Measurements from ENCODE around the gene SLC49A4.

The SLC49A4 gene

GRCh38 chr3:122911901-122912300 is 117.0 kb downstream of the SLC49A4 start:
- no peak overlapping the region for H3K9ac ChIP-seq (ENCODE audit: insufficient read length)
- no peaks in the 10 kb centered on the region for H3K9me3 ChIP-seq (ENCODE audit: low read depth, low read length)
- TF ChIP-seq FOXP2 (optimal IDR thresholded peaks at IDR 0.05; ENCODE audit: control extremely low read depth, extremely low read length, insufficient read depth) = no peak
- no peak for TF ChIP-seq POLR2AphosphoS5 (IDR thresholded peaks at IDR 0.05; ENCODE audit: borderline replicate concordance, low read depth, low read length)
- no peak for TF ChIP-seq EZH2 (IDR thresholded peaks at IDR 0.05)
- DNase-seq (ENCODE audit: low read depth, low spot score) = no peak
- no peak overlapping the region for H3K27ac ChIP-seq
- H3K36me3 ChIP-seq (ENCODE audit: insufficient read depth, low read length) = peaks cover 86% of the 10 kb centered on the region
- H3K4me3 ChIP-seq = no peak overlapping the region

- DNase-seq (ENCODE audit: low read depth, low spot score) = no peak
- H3K4me3 ChIP-seq = no peak overlapping the region
- no peak overlapping the region for H3K27ac ChIP-seq
- no peak overlapping the region for H3K9ac ChIP-seq (ENCODE audit: insufficient read length)
- H3K36me3 ChIP-seq (ENCODE audit: insufficient read depth, low read length) = peaks cover 89% of the 10 kb centered on the region
- TF ChIP-seq POLR2AphosphoS5 (IDR thresholded peaks at IDR 0.05; ENCODE audit: borderline replicate concordance, low read depth, low read length) (no peak), FOXP2 (optimal IDR thresholded peaks at IDR 0.05; ENCODE audit: control extremely low read depth, extremely low read length, insufficient read depth) (no peak), EZH2 (IDR thresholded peaks at IDR 0.05) (no peak)
- no peaks in the 10 kb centered on the region for H3K9me3 ChIP-seq (ENCODE audit: low read depth, low read length)
These were observed 118.1 kb downstream of the SLC49A4 start for GRCh38 chr3:122912772-122913538.

- Histone ChIP-seq H3K4me3 (no peak overlapping the region), H3K27ac (no peak overlapping the region), H3K9ac (ENCODE audit: insufficient read length) (no peak overlapping the region), H3K36me3 (ENCODE audit: insufficient read depth, low read length) (peaks cover 88% of the 10 kb centered on the region), H3K9me3 (ENCODE audit: low read depth, low read length) (no peaks in the 10 kb centered on the region)
- DNase-seq (ENCODE audit: low read depth, low spot score) = no peak
- TF ChIP-seq EZH2 (IDR thresholded peaks at IDR 0.05) (no peak), FOXP2 (optimal IDR thresholded peaks at IDR 0.05; ENCODE audit: control extremely low read depth, extremely low read length, insufficient read depth) (no peak), POLR2AphosphoS5 (IDR thresholded peaks at IDR 0.05; ENCODE audit: borderline replicate concordance, low read depth, low read length) (no peak)
These were observed 118.8 kb downstream of the SLC49A4 start for GRCh38 chr3:122913539-122914100.

GRCh38 chr3:122915300-122916055 is 120.6 kb downstream of the SLC49A4 start:
- TF ChIP-seq EZH2 (IDR thresholded peaks at IDR 0.05) = no peak
- no peak for TF ChIP-seq FOXP2 (optimal IDR thresholded peaks at IDR 0.05; ENCODE audit: control extremely low read depth, extremely low read length, insufficient read depth)
- no peak for TF ChIP-seq POLR2AphosphoS5 (IDR thresholded peaks at IDR 0.05; ENCODE audit: borderline replicate concordance, low read depth, low read length)

GRCh38 chr3:122916084-122916483 is 121.2 kb downstream of the SLC49A4 start:
- no peaks in the 10 kb centered on the region for H3K9me3 ChIP-seq (ENCODE audit: low read depth, low read length)
- TF ChIP-seq FOXP2 (optimal IDR thresholded peaks at IDR 0.05; ENCODE audit: control extremely low read depth, extremely low read length, insufficient read depth) (no peak), EZH2 (IDR thresholded peaks at IDR 0.05) (no peak), POLR2AphosphoS5 (IDR thresholded peaks at IDR 0.05; ENCODE audit: borderline replicate concordance, low read depth, low read length) (no peak)
- H3K36me3 ChIP-seq (ENCODE audit: insufficient read depth, low read length) = peaks cover 74% of the 10 kb centered on the region
- no peak overlapping the region for H3K9ac ChIP-seq (ENCODE audit: insufficient read length)
- no peak overlapping the region for H3K27ac ChIP-seq
- no peak for DNase-seq (ENCODE audit: low read depth, low spot score)
- H3K4me3 ChIP-seq = no peak overlapping the region

More at GRCh38 chr3:122915300-122916055, 120.6 kb downstream of the SLC49A4 start:
- no peak for DNase-seq (ENCODE audit: low read depth, low spot score)
- Histone ChIP-seq H3K9ac (ENCODE audit: insufficient read length) (no peak overlapping the region), H3K27ac (no peak overlapping the region), H3K9me3 (ENCODE audit: low read depth, low read length) (no peaks in the 10 kb centered on the region), H3K4me3 (no peak overlapping the region), H3K36me3 (ENCODE audit: insufficient read depth, low read length) (peaks cover 74% of the 10 kb centered on the region)

GRCh38 chr3:122916580-122916979 is 121.7 kb downstream of the SLC49A4 start:
- no peak for DNase-seq (ENCODE audit: low read depth, low spot score)
- H3K9ac ChIP-seq (ENCODE audit: insufficient read length) = no peak overlapping the region
- no peaks in the 10 kb centered on the region for H3K9me3 ChIP-seq (ENCODE audit: low read depth, low read length)
- H3K36me3 ChIP-seq (ENCODE audit: insufficient read depth, low read length) = peaks cover 74% of the 10 kb centered on the region
- TF ChIP-seq EZH2 (IDR thresholded peaks at IDR 0.05) (no peak), POLR2AphosphoS5 (IDR thresholded peaks at IDR 0.05; ENCODE audit: borderline replicate concordance, low read depth, low read length) (no peak), FOXP2 (optimal IDR thresholded peaks at IDR 0.05; ENCODE audit: control extremely low read depth, extremely low read length, insufficient read depth) (no peak)
- no peak overlapping the region for H3K4me3 ChIP-seq
- H3K27ac ChIP-seq = no peak overlapping the region

GRCh38 chr3:122917412-122917811 is 122.5 kb downstream of the SLC49A4 start:
- Histone ChIP-seq H3K27ac (no peak overlapping the region), H3K36me3 (ENCODE audit: insufficient read depth, low read length) (peaks cover 70% of the 10 kb centered on the region)
- DNase-seq (ENCODE audit: low read depth, low spot score) = no peak

More at GRCh38 chr3:122917412-122917811, 122.5 kb downstream of the SLC49A4 start:
- Histone ChIP-seq H3K9me3 (ENCODE audit: low read depth, low read length) (no peaks in the 10 kb centered on the region), H3K4me3 (no peak overlapping the region), H3K9ac (ENCODE audit: insufficient read length) (no peak overlapping the region)
- TF ChIP-seq POLR2AphosphoS5 (IDR thresholded peaks at IDR 0.05; ENCODE audit: borderline replicate concordance, low read depth, low read length) (no peak), EZH2 (IDR thresholded peaks at IDR 0.05) (no peak), FOXP2 (optimal IDR thresholded peaks at IDR 0.05; ENCODE audit: control extremely low read depth, extremely low read length, insufficient read depth) (no peak)

Measured in SK-N-MC (cell line).